SIG-M5 treated with dmso at 0.1 percent for 504 hours (cell line): ENCODE results near the gene RBM12.
A peak's percentile ranks its signal among the peaks of the same experiment; 100 is the strongest.

Experiments used
- DNase-seq: peaks from one replicate; lab custom pipeline; 2025; ENCODE audit not compliant: unreplicated experiment; lab: John Stamatoyannopoulos, UW

Gene RBM12

DNA sequence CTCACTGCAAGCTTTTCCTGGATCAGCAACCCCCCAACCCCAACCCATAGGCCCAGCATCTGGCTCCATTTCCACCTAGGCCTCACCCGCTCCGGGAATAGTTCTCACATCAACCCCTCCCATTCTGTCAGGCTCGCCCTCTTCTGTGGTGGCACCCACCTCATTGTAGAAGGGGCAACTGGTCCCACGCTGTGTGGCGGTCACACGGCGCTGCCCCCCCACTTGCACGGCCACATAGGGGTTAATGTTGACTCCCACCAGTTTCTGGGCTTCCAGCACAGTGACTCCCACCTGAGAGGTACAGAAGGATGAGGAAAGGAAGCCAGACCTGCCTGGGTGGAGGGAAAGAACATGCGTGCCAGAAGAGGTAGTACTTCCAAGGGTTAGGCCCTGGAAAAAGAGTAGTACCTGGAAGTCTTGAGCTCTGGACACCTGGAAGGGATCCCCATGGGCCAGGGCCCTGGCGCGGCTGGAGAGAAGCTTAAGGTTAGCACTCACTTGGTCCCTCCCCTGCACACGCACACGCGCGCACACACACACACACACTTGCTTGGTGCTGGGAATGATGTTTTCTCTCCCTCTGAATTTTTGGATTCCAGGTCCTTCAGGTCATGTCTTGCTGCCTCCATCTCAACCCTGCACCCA lies 61.7 kb downstream of the RBM12 start:
- no peak for DNase-seq

DNA sequence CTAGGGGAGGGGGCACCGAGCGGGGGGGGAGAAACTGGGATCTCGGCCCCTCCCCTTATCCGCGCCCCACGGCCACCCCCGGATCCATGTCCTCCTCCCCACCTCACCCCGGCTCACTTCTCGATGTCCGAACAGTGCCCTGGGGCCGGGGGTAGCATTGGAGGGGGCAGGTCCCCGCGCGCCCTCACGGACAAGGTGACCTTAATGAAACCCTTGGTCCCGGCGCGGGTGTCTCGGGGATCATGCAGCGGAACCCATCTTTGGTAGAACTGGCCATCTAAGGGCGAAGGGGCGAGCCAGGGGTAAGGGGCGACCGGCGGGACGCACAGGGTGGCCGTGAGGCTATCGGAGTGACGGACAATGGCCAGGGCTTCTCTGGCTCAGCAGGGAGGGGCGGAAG lies 62.7 kb downstream of the RBM12 start:
- DNase-seq: no peak

DNA sequence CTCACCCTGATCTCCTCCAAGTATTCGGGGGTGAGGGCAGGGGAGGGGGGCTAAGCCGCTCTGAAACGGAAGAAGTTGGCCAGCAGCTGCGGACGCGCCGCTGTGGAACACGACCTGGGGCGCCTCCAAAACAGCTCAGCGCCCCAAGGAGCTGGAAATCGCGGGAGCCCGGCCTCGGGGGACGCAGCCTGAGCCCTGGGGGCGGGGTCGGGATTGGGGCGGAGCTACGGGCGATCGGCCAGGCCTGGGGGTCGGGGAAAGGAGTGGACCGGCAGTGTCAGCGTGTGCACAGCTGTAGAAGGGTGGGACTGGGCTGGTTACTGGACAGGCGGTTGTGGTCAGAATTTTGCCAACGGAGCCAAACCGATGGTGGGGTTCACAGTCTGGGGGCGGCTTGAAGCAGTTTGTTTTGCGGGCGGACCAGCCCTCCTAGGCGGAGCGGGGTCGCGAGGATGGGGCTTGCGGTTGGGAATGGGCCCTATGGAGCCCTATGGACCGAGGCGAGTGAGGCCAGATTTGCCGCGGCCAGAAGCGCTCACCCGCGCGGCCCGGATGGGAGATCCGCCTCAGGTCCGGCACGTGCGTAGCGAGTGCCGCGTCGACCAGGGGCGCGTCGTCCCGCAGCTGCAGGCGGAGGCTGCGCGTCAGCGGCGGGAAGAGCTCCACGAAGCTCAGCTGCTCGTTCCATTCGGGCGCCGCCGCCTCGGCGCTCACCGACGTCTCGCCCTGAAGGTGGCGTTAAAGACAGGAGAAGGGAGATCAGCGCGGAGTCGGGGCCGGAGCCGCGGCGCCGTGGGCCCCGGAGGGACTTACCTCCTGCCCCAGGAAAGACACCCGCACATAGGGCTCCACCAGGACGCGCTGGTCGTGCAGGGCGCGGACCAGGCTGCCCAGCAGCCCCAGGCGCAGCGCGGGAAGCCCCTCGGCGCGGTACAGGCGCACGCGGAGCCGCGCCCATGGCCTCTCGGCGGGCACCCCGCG lies 63.4 kb downstream of the RBM12 start:
- peak; percentile 42 for DNase-seq

DNA sequence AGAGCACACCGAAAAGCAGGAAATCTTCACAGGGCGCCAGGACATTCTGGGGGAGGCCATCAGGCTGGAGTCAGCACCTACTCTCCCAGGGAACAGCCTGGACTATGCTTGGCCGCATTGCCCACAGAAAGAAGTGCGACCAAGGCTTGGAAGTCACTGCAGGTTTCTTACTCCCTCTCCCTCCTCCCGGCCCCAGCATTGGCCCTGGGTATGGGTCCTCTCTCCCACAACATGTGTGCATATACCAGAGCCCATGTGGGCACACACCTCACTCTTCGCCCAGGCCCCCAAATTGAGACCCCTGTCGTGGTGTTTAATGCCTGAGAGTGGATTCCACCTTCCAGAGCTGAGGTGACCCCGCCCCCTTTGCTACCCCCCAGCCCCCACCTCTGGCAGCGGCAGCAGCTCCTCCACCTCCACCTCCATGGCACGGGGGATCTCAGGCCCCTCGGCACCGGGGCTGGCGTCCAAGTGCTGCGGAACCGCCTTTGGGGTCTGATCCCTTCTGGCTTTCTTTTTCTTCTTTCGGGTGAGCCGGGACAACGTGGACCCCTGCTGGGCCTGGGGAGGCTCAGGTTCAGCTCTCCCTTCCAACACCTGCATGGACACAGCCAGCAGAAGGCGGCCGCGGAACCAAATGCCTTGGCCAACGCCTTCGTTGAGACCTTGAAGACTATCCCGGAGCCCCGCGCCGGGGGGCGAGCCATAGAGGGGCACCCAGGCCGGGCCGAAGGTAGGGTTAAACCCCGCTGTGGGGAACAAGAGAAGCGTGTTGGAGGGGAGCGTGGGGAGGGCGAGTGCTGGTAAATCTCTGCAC lies 64.3 kb downstream of the RBM12 start:
- no peak for DNase-seq

DNA sequence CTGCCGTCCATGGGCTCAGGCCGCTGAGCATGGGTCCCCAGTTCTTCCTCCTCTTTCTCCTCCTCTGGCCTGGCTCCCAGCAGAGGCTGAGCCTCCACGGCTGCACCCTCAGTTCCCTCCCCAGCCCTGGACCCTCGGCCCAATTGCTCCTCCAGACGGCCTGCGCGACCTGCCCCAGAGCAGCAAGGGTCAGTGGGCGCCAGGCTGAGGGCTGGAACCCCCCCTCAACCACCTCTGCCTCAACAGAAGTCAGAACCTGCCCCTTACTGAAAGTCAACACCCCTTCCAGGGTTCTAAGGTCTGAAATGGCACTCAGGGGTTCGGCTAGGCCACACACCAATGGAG lies 65.0 kb downstream of the RBM12 start:
- no peak for DNase-seq
